GM19025 (cell line): ENCODE data around the gene GDF3.
"Not testable (repeated sequence)": the region's sequence is repeated elsewhere in the genome, so short reads cannot be mapped to it uniquely, and the experiment has no call there.

Experiments
- ATAC-seq: cut with Tn5 transposase; IDR thresholded peaks from one replicate; pipeline ENCODE4 v1.9.1; 2021; ENCODE audit warnings: mild to moderate bottlenecking, low read depth, moderate library complexity; ENCODE audit not compliant: unreplicated experiment

Gene GDF3

GRCh38 chr12:7695566-7696197 lies at the start of gene GDF3:
TSS of gene GDF3 (minus strand) at chr12:7695775. CDS start at chr12:7695728, 47 bp downstream.
- no peak for ATAC-seq

- ATAC-seq, result no peak
Measured at GRCh38 chr12:7732993-7733392, 37.4 kb upstream of the GDF3 start.

GRCh38 chr12:7731486-7731885 lies 35.9 kb upstream of the GDF3 start:
- ATAC-seq, result no peak

DNA sequence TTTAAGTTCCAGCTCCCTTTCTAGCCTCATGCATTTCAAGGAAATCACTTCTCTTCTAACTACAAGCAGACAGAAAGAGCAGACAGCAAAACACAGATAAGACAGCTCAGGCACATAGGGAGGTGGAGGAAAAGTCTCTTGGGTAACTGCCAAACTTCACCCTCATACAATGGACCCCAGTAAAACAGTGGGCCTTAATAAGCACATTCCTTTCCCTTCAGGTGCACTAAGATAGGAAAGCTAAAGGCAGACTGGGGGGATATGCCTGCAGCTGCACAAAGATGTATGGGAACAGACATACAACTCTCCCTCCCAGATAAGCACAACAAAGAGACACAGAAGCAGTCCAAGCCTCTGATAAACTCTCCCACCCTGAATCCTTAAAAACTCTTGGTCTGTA lies 35.4 kb upstream of the GDF3 start:
- not testable (repeated sequence) for ATAC-seq

GRCh38 chr12:7729746-7730145 lies 34.2 kb upstream of the GDF3 start:
- ATAC-seq, result no peak

DNA sequence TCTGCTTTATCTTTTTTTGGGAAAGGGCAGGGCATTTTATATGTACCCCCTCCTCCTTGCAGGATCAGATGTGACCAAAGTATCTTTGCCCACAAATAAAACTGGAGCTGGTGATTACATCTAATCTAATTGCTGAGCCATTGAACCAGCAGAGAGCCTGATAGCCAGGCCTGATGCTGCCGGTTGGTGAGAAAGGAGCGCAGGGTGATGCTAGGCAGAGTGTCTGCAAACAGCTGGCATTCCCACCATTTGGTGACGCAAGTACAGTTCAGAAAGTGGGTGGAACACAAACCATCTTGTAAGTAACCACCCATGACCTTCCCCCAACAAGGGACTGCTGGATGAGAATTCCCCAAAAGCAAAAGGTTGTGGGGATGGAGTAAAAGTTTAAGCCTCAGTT lies 28.4 kb upstream of the GDF3 start:
- no peak for ATAC-seq

DNA sequence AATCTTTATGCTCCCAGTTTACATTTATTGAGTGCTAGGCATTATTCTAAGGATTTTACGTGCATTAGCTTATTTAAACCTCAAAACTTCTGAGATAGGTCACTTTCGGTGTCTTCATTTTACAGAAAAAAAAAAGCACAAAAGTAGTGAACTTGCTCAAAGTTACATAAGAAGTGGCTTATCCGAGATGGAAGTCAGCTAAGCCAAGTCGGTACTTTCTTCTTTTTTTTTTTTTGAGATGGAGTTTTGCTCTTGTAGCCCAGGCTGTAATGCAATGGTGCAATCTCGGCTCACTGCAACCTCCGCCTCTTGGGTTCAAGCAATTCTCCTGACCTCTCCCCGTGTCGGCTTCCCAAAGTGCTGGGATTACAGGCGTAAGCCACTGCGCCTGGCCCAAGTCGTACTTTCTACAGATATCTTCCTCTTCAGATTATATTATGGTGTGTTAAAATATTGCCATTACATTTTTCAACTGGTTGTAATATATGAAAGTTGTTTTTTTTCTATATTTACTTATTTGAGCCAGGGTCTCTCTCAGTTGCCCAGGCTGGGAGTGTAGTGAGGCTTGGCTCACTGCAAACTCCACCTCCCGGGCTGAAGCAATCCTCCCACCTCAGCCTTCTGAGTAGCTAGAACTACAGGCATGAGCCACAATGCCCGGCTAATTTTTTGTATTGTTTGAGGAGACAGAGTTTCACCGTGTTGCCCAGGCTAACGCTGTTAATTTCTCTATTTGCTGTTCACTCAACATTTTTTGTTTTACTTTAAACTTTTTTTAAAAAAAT lies 24.6 kb upstream of the GDF3 start:
- no peak for ATAC-seq

DNA sequence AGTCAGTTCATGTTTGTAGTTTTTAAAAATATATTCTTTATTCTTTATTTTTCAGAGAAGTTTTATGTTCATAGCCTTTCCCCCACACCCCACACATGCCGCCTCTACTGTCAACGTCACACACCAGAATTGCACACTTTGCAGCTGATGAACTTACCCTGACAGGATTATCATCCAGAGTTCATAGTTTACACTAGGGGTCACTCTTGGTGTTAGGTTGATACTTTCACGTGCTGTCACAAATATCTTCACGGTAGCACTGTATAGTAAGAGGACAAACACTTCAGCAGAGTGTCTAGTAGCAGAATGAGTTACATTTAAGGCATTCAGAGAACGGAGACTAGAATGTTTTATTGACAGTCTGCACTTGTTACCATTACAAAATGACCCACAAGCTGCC lies 20.8 kb upstream of the GDF3 start:
- no peak for ATAC-seq

DNA sequence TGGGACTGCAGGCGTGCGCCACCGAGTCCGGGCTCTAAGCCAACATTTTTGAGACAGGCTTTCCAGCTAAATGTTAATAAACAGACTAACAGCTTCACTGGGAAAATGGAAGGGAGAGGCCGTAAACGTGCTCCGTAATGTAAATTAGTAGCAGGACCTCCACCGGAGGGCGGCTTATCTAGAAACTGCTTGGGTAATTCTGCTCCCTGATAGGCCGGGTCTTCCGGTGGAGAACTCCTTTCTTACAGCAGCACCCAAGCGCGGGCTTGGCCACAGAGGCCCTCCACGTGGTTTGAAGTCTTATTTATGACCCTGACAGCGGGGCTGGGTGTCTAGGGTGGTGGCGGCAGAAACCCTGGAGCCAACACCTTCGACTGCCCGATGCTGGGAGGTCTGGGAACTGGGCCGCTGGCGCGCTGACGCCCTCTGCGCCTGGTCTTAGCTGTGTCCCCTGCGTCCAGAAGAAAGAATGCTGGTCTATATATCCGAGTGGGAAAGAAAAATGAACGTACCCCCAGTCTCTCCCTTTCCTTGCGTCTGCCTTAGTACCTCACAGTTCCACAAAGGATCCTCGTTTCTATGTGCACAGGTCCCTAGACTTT lies 17.4 kb upstream of the GDF3 start:
- ATAC-seq, result no peak

DNA sequence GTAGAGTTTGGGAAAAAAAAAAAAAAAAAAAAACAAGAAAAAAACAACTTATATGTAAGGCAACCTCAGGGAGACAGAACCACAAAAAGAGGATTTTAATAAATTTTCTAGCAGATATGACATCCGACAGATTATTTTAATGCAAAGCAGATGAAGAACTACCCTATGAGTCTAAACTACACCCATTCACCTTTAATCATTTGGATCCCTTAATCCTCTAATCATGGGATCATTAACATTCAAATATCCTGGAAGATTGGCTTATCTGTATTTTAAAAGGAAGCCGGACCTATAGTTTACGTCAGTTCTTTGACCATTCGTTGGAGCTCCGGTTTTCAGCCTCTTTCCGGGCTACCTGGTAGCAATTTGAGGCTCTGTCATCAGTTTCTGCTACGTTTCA lies 15.6 kb upstream of the GDF3 start, which contains the start of gene DPPA3:
DPPA3 (plus strand) TSS at position 301 of the 400 bp plus-strand sequence. CDS start 138 bp downstream, outside the sequence.
- no peak for ATAC-seq

DNA sequence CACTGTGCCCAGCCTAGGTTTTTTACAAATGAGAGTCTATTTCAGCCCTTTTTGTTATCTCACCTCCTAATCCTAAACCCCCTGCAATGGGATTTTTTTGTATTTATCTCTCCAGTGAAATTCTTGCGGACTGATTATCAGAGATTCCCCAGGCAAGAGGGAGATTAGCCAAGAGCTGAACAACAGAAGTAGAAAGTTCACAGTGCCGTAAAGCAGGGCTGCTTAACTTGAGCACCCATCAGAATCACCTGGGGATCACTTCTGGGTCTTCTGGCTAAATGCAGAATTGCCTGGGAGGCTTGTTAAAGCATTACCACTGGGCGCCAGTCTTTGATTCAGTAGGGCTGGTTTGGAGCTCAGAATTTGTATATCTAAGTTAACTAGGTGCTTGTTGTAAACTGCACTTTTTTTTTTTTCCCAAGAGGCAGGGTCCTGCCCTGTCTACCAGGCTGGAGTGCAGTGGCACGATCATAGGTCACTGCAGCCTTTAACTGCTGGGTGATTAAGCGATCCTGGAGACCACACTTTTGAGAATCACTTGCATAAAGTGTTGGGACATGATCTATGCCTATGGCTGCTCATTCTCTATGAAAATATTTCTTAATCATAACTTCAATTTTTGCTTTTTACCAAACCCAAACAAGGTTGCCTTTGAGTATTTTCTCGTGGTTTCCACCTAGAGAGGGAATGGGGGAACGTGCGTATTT lies 14.5 kb upstream of the GDF3 start:
- no peak for ATAC-seq

- ATAC-seq, result no peak
Measured at GRCh38 chr12:7705846-7706245, 10.3 kb upstream of the GDF3 start.

DNA sequence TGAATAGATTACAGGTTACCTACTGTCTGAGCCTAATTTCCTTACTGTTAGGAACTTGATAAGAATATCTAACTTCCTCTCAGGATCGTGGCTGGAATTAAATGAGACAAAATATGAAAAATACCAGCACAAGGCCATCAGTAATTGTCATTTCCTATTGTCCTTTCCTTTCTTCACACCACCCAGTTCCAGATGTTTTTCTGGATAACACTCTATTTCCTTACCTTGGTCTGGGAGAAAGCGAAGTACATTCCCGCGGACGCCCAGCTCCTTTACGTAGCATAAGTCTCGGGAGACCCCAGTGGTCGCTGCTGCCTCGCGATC lies 376 bp downstream of the GDF3 start:
- ATAC-seq, result no peak

DNA sequence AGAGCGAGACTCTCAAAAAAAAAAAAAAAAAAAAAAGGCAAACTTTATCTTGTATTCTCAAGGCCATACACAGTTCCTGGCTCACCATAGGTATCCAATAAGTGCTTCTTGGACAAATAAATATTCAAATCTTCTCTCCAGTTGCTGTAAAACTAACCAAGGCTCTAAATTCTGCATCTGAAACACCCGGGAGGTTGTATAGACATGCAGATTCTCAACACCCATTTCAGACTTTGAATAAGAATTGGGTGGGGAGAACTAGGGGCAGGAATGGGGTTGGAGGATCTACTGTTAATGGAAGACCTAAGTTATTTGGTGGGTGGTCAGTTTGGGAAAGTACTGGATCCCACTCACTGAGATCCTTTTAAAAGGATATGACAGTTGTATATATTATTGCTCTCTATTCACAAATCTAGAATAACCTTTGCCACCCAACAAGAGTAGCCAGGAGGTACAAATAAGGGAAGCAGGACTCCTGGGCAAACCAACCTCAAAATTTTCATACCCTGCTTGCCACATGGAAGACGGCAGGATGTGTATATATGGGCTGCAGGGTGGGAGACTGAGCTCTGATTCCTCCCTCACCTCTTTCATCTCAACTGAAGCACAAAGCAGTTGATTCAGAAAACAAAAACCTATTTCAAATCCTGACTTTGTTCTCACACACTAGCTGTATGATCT lies 879 bp downstream of the GDF3 start:
- ATAC-seq, result no peak

DNA sequence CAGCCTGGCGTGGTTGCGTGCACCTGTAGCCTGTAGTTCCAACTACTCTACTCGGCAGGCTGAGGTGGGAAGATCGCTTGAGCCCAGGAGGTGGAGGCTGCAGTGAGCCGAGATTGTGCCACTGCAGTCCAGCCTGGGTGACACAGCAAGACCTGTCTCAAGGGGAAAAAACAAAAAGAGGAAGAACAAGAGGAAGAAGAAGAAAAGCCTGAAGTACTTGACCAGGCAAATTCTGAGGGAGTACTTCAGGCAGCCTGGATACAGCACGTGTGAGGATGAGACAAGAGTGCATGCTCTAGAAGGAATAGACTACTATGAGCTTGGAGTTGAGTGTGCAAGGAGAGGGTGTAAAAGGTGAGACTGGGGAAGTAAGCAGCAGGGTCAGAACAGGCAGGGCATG lies 1.8 kb downstream of the GDF3 start:
- ATAC-seq, result no peak

GRCh38 chr12:7681535-7681934 lies 14.0 kb downstream of the GDF3 start:
- no peak for ATAC-seq

- ATAC-seq, result no peak
Measured at GRCh38 chr12:7679251-7680045, 16.1 kb downstream of the GDF3 start.

GRCh38 chr12:7678744-7679143 lies 16.8 kb downstream of the GDF3 start:
- no peak for ATAC-seq

- ATAC-seq, result not testable (repeated sequence)
Measured at GRCh38 chr12:7677432-7677888, 18.1 kb downstream of the GDF3 start.

DNA sequence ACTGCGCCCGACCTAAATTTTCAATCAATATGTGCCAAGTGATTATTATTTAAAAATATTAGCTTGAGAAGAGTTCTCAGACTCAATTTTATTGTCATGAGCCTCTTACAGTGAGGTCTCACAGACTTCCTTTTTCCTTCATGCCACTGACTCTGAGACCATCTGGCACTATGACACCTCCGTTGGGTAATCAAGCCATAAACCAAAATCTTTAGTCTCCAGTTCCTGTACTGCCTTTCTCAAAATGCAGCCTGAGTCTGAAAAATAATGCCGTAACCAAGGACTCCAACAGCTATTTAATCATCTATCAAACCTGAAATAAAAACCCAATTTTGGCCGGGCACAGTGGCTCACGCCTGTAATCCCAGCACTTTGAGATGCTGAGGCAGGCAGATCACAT lies 20.1 kb downstream of the GDF3 start:
- not testable (repeated sequence) for ATAC-seq
